HG03135 (cell line): ENCODE measurements around the gene MAPK8IP3.

Source experiments
- ATAC-seq: cut with Tn5 transposase; IDR thresholded peaks from one replicate; pipeline ENCODE4 v1.9.1; 2021; ENCODE audit warnings: mild to moderate bottlenecking, moderate library complexity; ENCODE audit not compliant: unreplicated experiment

Gene MAPK8IP3, protein sequence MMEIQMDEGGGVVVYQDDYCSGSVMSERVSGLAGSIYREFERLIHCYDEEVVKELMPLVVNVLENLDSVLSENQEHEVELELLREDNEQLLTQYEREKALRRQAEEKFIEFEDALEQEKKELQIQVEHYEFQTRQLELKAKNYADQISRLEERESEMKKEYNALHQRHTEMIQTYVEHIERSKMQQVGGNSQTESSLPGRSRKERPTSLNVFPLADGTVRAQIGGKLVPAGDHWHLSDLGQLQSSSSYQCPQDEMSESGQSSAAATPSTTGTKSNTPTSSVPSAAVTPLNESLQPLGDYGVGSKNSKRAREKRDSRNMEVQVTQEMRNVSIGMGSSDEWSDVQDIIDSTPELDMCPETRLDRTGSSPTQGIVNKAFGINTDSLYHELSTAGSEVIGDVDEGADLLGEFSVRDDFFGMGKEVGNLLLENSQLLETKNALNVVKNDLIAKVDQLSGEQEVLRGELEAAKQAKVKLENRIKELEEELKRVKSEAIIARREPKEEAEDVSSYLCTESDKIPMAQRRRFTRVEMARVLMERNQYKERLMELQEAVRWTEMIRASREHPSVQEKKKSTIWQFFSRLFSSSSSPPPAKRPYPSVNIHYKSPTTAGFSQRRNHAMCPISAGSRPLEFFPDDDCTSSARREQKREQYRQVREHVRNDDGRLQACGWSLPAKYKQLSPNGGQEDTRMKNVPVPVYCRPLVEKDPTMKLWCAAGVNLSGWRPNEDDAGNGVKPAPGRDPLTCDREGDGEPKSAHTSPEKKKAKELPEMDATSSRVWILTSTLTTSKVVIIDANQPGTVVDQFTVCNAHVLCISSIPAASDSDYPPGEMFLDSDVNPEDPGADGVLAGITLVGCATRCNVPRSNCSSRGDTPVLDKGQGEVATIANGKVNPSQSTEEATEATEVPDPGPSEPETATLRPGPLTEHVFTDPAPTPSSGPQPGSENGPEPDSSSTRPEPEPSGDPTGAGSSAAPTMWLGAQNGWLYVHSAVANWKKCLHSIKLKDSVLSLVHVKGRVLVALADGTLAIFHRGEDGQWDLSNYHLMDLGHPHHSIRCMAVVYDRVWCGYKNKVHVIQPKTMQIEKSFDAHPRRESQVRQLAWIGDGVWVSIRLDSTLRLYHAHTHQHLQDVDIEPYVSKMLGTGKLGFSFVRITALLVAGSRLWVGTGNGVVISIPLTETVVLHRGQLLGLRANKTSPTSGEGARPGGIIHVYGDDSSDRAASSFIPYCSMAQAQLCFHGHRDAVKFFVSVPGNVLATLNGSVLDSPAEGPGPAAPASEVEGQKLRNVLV (N-terminal part only)

DNA sequence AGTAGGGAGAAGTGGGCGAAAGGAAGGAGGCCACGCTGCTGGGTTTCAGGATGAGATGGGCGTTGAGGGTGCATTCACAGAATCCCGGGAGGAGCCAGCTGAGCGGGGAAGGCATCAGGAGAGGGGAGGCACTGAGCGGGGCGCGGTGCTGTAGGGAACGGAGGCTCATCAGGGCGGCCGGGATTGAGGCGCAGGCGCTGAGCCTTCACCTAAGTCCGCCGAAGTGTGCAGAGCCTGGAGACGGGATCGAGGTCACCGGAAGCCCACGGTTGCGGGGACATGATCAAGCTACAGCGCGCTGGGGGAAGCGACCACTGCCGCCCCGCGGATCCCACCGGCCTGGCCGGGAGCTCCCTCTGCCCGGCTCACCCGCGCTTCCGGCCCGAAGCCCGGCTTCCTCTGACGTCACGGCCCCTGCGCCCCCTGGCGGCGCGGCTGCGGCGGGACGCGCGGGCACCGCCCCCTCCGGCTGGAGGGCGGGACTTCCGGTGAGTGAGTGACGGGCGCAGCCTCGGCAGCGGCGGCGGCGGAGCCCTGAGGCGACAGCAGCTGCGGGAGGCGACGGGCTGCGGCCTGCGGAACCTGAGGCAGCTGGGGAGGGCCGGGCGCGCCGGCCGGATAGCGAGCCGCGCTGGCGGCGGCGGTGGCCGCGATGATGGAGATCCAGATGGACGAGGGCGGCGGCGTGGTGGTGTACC is at the start of gene MAPK8IP3:
MAPK8IP3 (plus strand) TSS at position 508 of the 698 bp plus-strand sequence; CDS start at position 653, 145 bp downstream.
- peak; percentile 81 for ATAC-seq

DNA sequence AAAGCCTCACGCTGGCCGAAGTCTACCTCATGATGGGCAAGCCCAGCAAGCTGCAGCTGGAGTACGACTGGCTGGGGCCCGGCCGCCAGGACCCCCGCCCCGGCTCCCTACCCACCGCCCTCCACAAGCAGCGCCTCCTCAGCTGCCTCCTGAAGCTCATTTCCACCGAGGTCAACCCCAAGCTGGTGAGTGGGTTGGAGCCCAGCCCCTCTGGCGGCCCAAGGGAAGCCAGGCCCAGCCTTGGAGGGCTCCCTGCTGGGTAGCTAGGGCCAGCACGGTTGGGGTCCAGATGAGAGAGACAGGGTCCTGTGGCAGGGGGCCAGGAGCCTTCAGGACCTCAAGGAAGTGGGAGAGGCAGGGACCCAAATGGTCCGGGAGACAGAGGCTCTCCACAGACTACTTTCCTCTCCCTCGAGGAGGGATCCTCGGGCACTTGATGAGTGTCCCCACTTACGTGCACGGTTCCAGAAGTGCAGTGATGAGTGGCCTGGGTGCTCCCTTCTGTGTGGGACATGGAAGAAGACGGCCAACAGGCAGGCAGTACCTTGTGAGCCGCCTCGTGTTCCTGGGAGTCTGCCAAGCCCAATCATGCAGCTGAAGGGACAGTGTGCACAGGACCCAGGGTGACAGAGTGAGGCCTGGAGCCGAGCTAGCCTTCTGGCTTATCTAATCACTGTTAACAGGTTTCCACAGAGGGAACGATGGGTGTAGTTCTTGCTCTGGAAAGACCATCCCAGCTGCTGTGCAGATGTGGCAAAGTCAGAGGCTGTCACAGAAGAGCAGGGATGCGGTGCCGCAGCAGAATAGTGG is 49.0 kb upstream of the MAPK8IP3 start:
- no peak for ATAC-seq

DNA sequence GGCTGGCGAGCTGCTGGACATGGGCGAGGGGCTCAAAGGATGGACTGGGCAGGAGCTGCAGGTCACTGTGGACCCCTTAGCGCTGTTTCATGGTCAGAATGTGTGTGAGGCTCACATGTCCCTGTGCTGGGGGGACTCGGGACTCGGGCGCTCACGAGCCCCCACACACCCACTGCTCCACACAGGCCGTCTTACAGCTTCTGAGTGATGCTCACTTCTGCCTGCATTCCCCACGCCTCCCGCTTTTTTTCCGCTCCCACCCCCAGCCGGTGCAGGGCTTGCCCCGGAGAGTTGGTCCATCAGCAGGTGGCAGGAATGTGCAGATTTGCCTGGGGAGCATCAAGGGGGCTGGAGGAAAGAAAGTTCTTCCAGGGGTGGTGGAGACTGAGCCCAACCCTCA is 48.2 kb upstream of the MAPK8IP3 start:
- ATAC-seq = no peak

DNA sequence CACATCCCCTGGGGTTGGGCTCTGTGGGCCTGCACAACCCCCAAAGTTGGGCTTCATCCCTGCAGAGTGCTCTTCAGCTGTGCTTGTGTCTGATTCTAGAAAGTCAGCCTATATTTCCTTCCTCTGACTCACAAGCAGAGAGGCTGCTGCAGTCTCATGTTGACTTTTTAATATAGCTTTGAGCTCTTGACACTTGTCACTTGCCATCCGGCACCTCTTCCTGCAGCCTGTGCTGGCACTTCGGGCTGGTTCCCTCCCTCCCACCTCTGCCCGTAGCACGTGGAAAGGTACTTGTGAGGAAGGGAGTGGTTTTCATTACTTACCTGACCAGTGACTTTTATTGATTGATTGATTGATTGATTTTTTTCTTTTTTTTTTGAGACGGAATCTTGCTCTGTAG is 47.0 kb upstream of the MAPK8IP3 start:
- ATAC-seq = no peak

DNA sequence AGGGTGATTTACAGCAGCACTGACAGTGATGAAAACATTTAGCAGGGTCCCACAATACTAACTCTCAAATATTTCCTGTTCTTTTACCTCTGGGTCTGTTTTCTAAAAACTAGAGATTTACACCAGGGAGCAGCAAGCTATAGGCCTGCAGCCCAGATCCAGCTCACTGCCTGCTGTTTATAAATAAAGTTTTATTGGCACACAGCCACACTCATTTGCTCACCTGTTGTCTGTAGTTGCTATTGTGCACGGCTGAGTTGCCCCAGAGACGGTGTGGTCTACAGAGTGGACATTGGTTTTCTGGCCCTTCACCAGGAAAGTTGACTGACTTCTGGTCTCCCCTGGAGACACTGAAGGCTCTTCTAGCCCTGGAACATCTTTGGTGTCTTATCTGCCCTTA is 44.2 kb upstream of the MAPK8IP3 start:
- ATAC-seq = no peak

DNA sequence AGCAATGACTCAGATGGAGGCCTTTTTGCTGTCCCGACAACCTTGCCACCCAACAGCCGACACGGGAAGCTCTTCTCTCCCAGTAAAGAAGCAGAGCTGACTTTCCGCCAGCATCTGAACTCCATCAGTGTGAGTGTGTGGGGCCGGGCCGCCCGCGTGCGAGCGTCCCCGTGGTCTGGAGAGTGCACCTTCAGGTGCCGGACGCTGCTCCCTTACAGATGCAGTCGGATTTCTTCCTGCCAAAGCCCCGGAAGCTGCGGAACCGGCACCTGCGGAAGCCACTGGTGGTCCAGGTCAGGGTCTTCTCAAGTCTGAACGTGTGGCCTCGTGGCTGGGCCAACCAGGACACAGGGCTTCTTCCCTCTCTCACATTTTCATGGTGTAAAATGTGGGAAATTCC is 43.5 kb upstream of the MAPK8IP3 start:
- ATAC-seq = no peak

DNA sequence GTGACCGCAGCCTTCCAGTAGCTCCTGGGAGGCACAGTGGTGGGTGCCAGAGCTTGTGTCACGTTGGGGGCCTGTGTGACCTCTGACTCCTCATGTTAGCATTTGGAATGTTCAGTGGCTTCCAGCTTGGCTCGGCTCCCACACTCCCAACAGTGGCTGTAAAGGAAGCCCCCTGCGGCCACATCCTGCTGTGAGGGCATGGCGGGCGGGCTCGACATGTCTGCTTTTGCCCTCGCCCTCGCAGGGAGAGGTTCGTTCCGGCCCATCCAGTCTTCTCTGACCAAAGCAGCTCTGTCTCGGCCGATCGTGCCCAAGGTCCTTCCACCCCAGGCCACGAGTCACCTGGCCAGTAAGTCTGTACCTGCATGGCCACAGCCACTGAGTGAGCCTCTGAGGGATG is 40.2 kb upstream of the MAPK8IP3 start:
- ATAC-seq = no peak

DNA sequence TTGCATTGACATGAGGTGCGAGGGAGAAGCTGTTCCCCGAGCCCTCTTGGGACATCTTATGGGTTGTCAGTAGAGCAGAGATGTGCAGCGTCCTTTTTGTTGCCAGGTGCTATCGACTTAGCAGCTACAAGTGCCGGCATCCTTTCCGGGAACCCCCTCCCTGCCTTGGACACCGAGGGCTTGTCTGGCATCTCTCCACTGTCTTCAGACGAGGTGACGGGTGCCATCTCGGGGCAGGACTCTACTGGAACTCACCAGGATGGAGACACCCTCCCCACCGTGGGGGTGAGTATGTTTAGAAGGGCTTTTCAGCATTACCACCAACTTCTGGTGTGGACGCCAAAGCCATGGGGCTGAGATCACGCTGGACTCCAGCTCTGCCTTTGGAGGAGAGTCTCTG is 39.7 kb upstream of the MAPK8IP3 start:
- no peak for ATAC-seq

DNA sequence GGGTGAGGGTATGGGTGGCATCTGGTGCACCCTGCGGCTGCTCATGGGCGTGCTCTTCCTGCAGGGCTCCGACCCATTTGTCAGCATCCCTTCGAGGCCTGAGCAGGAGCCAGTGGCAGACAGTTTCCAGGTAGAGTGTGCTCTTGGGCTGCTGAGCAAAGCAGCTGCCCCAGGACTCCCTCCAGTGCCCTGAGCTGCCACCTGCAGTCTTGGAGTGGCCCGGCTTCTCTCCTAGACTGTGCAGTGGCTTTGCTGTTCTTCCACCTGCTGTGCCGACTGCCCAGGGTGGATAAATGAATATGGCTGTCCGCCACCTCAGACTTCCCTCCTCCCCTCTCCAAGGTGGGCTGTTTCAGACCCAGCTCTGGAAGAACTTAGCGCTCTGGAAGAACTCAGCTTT is 38.7 kb upstream of the MAPK8IP3 start:
- ATAC-seq = no peak

DNA sequence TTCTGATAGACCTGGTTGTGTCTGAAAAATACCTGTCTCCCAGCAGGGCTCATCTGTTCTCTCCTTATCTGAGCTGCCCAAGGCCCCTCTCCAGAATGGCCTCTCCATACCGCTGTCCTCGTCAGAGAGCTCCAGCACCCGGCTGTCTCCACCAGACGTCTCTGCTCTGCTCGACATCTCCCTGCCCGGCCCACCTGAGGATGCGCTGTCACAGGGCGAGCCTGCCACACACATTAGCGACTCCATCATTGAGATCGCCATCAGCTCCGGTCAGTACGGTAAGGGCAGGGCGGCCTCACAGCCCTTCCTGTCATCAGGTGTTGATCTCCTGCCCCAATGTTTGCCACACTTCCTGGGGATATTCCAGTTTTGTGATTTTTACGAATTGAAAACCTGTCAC is 38.1 kb upstream of the MAPK8IP3 start:
- ATAC-seq = no peak

DNA sequence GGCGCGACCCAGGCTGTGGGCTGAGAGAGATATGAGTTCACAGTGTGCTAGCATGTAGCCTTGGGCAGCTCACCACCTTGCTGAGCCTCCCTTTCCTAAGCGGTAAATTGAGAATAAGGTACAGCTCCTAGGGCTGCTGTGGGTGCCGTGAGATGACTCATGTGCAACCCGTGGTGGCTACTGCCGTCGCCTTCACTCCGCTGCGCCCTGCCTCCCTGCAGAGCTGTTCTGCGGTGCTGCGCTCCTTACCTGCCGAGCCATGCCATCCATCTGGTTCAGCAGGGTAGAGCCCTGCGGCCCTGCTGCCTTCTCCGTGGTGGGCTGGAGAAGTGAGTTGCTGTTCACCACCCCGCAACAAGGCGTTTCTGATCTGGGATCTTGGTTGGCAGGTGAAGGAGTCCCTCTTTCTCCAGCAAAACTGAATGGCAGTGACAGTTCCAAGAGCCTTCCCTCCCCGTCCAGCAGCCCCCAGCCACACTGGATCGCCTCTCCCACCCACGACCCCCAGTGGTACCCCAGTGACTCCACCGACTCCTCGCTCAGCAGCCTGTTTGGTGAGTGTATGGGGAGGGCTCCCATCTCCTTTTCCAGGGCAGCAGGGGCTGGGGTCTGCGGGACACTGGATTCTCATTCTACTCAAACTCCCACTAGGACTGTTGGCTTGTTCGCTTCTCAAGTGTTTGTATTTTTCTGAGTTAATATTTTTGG is 37.2 kb upstream of the MAPK8IP3 start:
- no peak for ATAC-seq

DNA sequence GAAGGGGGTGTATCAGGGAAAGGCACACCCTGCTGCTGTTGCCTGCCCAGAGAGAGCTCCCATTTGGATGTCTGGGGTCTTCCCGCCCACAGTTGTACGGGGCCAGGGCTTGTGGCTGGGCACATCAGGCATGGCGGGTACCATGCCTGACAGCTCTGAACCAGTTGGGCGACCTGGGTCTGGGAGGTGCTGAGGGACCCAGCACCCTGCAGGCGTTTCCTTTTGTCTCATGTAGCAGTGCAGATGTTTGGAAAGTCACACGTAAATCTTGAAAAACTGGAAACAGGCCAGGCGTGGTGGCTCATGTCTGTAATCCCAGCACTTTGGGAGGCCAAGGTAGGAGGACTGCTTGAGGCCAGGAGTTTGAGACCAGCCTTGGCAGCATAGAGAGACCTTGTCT is 36.3 kb upstream of the MAPK8IP3 start:
- ATAC-seq = no peak

DNA sequence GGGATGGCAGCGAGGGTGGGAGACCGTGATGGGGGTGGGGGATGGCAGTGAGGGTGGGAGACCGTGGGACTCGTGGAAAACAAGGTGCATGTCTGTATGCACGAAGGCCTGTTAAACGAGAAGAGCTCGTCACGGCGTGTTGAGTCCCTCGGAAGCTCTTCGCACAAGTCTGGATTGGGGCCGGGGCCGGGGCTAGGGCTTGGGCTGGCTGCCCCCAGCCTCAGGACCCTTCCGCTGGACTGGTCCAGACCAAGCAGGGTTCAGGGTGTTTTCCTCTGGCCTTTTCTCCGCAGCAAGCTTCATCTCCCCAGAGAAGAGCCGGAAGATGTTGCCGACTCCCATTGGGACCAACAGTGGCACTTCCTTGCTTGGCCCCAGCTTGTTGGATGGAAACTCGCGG is 35.6 kb upstream of the MAPK8IP3 start:
- no peak for ATAC-seq

DNA sequence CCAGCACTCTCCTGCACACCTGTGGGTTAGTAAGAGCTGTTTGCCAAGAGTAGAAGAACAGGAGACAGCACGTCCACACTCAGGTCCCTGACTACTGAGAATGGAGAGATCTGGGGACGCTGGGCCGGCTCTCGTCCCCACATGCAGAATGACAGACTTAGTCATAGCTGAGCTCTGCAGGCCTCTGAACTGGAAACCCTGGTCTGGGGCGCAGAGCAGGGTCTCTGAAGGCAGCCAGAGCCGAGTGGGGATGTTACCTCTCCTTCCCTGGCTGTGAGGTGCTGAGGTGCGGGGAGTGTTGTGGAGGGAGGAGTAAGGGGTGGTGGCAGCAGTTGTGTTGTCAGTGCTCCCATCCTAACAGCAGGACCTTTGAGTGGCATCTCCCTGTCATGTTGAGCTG is 35.1 kb upstream of the MAPK8IP3 start:
- no peak for ATAC-seq

DNA sequence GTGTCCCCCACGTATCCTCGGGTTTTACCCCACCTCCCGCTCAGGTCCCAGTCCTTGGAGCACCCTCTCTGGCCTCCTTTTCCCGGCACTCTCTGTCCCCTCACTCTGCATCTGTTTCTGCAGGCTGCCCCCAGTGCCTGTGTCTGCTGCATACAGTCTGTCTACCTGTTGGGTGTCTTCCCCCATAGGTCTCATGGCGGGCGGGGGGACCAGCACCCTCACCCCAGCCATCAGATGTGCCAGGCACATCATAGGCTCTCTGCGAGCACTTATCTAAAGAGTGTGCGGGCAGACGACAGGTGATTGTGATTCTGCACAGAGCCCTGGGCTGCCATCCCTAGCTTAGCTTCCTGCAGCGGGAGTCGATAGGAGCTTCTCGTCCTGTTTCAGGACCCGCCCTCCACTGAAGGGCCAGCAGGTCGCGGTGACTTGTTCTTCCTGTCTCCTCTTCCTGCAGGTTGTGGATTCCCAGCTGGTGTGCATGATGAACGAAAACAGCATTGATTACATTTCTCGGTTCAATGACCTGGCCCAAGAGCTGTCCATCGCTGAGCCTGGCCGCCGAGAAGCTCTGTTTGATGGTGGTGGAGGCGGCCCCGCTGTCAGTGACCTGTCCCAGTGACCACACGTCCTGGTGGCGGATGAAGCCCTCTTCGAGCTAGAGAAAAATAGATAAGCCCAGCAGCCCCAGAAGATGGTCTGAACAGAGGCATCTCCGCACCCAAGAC is 32.4 kb upstream of the MAPK8IP3 start:
- no peak for ATAC-seq

DNA sequence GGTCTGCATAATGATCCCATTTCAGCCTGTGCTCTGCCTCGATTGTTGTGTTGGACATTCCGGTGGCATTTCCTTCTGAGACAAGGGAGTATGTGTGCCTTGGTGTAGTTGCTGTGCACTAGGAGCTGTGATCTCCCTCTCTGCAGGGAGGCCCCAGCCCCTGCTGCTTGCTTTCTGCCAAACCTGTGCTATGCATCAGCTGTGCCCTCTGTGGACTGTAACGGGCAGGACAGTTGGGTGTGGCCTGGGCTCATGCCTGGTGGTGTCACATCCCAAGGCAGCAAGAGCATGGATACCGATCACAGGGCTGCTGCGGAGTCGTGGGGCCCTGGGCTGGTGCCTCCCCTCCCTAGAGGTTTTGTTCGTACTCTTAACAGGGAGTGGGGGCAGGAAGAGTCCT is 31.7 kb upstream of the MAPK8IP3 start:
- no peak for ATAC-seq

DNA sequence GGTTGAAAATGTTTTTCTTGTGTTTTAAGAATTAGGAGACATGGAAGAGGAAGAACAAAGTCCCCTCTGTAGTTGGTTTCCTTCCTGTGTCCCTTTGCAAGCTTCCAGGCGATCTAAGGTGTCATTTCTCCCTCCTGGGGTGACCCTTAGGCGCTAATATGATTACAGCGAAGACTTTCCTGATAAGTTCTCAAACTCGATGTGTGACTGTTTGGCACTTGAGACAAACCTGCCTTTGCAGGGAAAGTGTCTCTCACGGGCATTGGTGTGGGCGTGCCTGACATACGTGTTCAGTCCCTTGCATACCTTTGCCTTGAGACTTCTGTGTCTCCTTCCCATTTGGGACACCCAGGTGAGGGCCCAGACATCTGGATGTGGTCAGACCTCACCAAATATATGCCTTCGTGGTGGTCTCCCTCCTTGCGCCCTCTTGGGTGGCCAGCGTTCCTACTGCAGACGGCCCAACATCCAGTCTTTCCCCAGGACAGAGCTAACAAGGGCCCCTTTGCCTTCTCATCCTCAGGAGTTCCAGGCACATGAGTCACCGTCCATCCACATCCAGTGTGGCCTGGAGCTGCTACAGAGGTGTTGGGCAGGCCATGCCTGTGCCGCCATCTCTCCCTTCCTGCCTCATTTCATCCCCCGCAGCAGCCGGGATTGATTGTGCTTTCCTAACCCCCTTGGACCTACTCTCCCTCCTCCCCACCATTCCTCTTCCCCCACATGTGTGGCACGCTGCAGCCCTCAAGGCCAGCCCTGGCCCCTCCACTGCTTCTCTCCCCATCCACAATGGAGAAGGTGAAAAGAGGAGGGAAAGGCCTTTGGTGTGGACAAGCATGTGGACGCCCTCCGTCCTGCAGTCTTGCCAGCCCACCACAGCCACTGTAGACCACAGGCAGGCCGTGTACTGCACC is 31.0 kb upstream of the MAPK8IP3 start:
- ATAC-seq = no peak
